GM23338 (cell line): ENCODE measurements around the gene CYP1B1. TPM values are rescaled to one million over a fixed set of nuclear protein-coding genes. Genes with fewer than 3 reads are reported as not detected.

Source experiments
- ATAC-seq: fragments of 200-7000 bp; cut with Tn5 transposase; 3 replicates; pipeline ENCODE4 v1.9.1; 2020
- DNase-seq: peaks from one replicate; pipeline ENCODE4 v3.0.0-alpha.2; 2015; ENCODE audit warnings: low spot score
- H2AFZ ChIP-seq: fragments of 200-600 bp; sonication (generic); 2 replicates; pipeline ENCODE4 v1.8.0; 2016; ENCODE audit warnings: antibody characterized with exemption, mild to moderate bottlenecking, moderate library complexity
- H3F3A ChIP-seq: fragments of 200-600 bp; sonication (generic); replicated peaks from 2 replicates; pipeline ENCODE4 v1.8.0; 2017; ENCODE audit warnings: antibody characterized with exemption, mixed run types, low read depth
- H3K27ac ChIP-seq: fragments of 200-600 bp; sonication (generic); 2 replicates; pipeline ENCODE4 v1.6.1; 2016; ENCODE audit warnings: low read depth
- H3K27me3 ChIP-seq: fragments of 200-600 bp; sonication (generic); 2 replicates; pipeline ENCODE4 v1.8.0; 2016; ENCODE audit warnings: mild to moderate bottlenecking, mixed run types, moderate library complexity; ENCODE audit not compliant: insufficient read depth
- H3K36me3 ChIP-seq: fragments of 200-600 bp; sonication (generic); 2 replicates; pipeline ENCODE4 v1.8.0; 2016; ENCODE audit warnings: mild to moderate bottlenecking; ENCODE audit not compliant: insufficient read depth
- H3K4me1 ChIP-seq: fragments of 200-600 bp; sonication (generic); 2 replicates; pipeline ENCODE4 v1.8.0; 2016; ENCODE audit warnings: mild to moderate bottlenecking, moderate library complexity; ENCODE audit not compliant: insufficient read depth
- H3K4me2 ChIP-seq: fragments of 200-600 bp; sonication (generic); 2 replicates; pipeline ENCODE4 v1.7.1; 2017; ENCODE audit warnings: mixed run types
- H3K4me3 ChIP-seq: fragments of 200-600 bp; sonication (generic); 2 replicates; pipeline ENCODE4 v1.6.1; 2016; ENCODE audit warnings: mixed run types
- H3K79me2 ChIP-seq: fragments of 200-600 bp; sonication (generic); replicated peaks from 2 replicates; pipeline ENCODE4 v1.8.0; 2017; ENCODE audit warnings: mild to moderate bottlenecking; ENCODE audit not compliant: insufficient read depth
- H3K9me2 ChIP-seq: fragments of 200-600 bp; sonication (generic); 2 replicates; pipeline ENCODE4 v1.8.0; 2017; ENCODE audit not compliant: insufficient read depth
- H4K20me1 ChIP-seq: fragments of 200-600 bp; sonication (generic); replicated peaks from 2 replicates; pipeline ENCODE4 v1.8.0; 2017; ENCODE audit warnings: mild to moderate bottlenecking; ENCODE audit not compliant: insufficient read depth
- H3K27ac Mint-ChIP-seq: 2 replicates; pipeline ENCODE4 v1.8.0; 2020; ENCODE audit warnings: inconsistent platforms, mild to moderate bottlenecking, moderate library complexity, mixed read lengths
- H3K27me3 Mint-ChIP-seq: 3 replicates; pipeline ENCODE4 v1.8.0; 2022; ENCODE audit warnings: low read depth, mild to moderate bottlenecking, moderate library complexity, mixed read lengths, inconsistent platforms; ENCODE audit not compliant: insufficient read depth, poor library complexity
- H3K36me3 Mint-ChIP-seq: 3 replicates; pipeline ENCODE4 v1.8.0; 2021; ENCODE audit warnings: low read depth, mild to moderate bottlenecking, inconsistent platforms, moderate library complexity, mixed read lengths
- H3K4me1 Mint-ChIP-seq: 3 replicates; pipeline ENCODE4 v1.8.0; 2020; ENCODE audit warnings: mild to moderate bottlenecking, inconsistent platforms, mixed read lengths
- H3K4me3 Mint-ChIP-seq: 3 replicates; pipeline ENCODE4 v1.8.0; 2021; ENCODE audit warnings: moderate library complexity, mild to moderate bottlenecking, inconsistent platforms, mixed read lengths
- H3K9me3 Mint-ChIP-seq: 3 replicates; pipeline ENCODE4 v1.8.0; 2020; ENCODE audit warnings: moderate library complexity, mild to moderate bottlenecking, inconsistent platforms, mixed read lengths
- ETS1 ChIP-seq: IDR thresholded peaks from 2 replicates; pipeline ENCODE4 v1.6.1; 2016; ENCODE audit warnings: antibody characterized with exemption
- EZH2 ChIP-seq: fragments of 200-600 bp; sonication (generic); IDR thresholded peaks from one replicate; pipeline ENCODE4 v1.8.0; 2017; ENCODE audit warnings: antibody characterized with exemption, mild to moderate bottlenecking, low read depth; ENCODE audit not compliant: unreplicated experiment
- EZH2phosphoT487 ChIP-seq: fragments of 200-600 bp; sonication (generic); IDR thresholded peaks from one replicate; pipeline ENCODE4 v1.8.1; 2018; ENCODE audit warnings: antibody characterized with exemption; ENCODE audit not compliant: unreplicated experiment
- NANOG ChIP-seq: IDR thresholded peaks from 2 replicates; pipeline ENCODE4 v1.6.1; 2016; ENCODE audit warnings: antibody characterized with exemption, borderline replicate concordance
- POLR2AphosphoS5 ChIP-seq: IDR thresholded peaks from 2 replicates; pipeline ENCODE4 v1.6.1; 2016; ENCODE audit warnings: antibody characterized with exemption, low read depth
- STAT1 ChIP-seq: IDR thresholded peaks from one replicate; pipeline ENCODE4 v1.6.1; 2016; ENCODE audit warnings: antibody characterized with exemption; ENCODE audit not compliant: unreplicated experiment
- ZNF331 ChIP-seq: fragments of 250-450 bp; sonication (Bioruptor Pico); IDR thresholded peaks from 2 replicates; pipeline ENCODE4 v1.5.0; 2020; ENCODE audit warnings: low read depth, mild to moderate bottlenecking, moderate library complexity
- ZNF462 ChIP-seq: fragments of 250-450 bp; sonication (Bioruptor Pico); IDR thresholded peaks from 2 replicates; pipeline ENCODE4 v1.5.0; 2020; ENCODE audit warnings: mild to moderate bottlenecking, moderate library complexity
- polyA plus RNA-seq: library from polyadenylated mRNA; unstranded; fragments of >200 nt; fragmentation: Nextera tagmentation; extraction: Ambion mirVana; gene quantifications from 2 replicates; pipeline ENCODE4 v1.2.1, GENCODE V29; 2016
- total RNA-seq: library from RNA; depleted of rRNA; stranded (reverse); fragments of >200 nt; shearing (Covaris generic); gene quantifications from 2 replicates; pipeline ENCODE4 v1.2.3, GENCODE V29; 2014
- TF ChIP-seq, protein P1 (sequence below): IDR thresholded peaks from one replicate; pipeline ENCODE4 v1.6.1; 2018; ENCODE audit warnings: antibody characterized with exemption; ENCODE audit not compliant: unreplicated experiment

Gene CYP1B1
- total and polyA plus RNA-seq, 2 experiments from 2014 or later, result 3.3 to 6.2 TPM

- Histone ChIP-seq H4K20me1 (no peaks in the 10 kb centered on the region), H3K4me2 (no peak overlapping the region), H3F3A (no peaks in the 10 kb centered on the region), H3K9me2 (no peaks in the 10 kb centered on the region), H3K36me3 (no peaks in the 10 kb centered on the region), H2AFZ (no peak overlapping the region), H3K27me3 (no peaks in the 10 kb centered on the region), H3K4me1 (peaks cover 4% of the 10 kb centered on the region; the same call in 1 of the 2 replicates), H3K79me2 (no peaks in the 10 kb centered on the region), H3K4me3 (no peak overlapping the region), H3K27ac (no peak overlapping the region)
- TF ChIP-seq, protein P1, sequence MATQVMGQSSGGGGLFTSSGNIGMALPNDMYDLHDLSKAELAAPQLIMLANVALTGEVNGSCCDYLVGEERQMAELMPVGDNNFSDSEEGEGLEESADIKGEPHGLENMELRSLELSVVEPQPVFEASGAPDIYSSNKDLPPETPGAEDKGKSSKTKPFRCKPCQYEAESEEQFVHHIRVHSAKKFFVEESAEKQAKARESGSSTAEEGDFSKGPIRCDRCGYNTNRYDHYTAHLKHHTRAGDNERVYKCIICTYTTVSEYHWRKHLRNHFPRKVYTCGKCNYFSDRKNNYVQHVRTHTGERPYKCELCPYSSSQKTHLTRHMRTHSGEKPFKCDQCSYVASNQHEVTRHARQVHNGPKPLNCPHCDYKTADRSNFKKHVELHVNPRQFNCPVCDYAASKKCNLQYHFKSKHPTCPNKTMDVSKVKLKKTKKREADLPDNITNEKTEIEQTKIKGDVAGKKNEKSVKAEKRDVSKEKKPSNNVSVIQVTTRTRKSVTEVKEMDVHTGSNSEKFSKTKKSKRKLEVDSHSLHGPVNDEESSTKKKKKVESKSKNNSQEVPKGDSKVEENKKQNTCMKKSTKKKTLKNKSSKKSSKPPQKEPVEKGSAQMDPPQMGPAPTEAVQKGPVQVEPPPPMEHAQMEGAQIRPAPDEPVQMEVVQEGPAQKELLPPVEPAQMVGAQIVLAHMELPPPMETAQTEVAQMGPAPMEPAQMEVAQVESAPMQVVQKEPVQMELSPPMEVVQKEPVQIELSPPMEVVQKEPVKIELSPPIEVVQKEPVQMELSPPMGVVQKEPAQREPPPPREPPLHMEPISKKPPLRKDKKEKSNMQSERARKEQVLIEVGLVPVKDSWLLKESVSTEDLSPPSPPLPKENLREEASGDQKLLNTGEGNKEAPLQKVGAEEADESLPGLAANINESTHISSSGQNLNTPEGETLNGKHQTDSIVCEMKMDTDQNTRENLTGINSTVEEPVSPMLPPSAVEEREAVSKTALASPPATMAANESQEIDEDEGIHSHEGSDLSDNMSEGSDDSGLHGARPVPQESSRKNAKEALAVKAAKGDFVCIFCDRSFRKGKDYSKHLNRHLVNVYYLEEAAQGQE, result no peak
- TF ChIP-seq STAT1 (no peak), ETS1 (no peak), EZH2phosphoT487 (no peak), ZNF331 (CRISPR knock-in tag) (no peak), ZNF462 (CRISPR knock-in tag) (no peak), EZH2 (no peak), NANOG (no peak), POLR2AphosphoS5 (no peak)
- peaks cover 3% of the 10 kb centered on the region; the same call in 1 of the 3 replicates for H3K9me3 Mint-ChIP-seq
- DNase-seq (peak; percentile 48), ATAC-seq (no peak)
- no peak overlapping the region for H3K4me3 Mint-ChIP-seq
- peaks cover 6% of the 10 kb centered on the region for H3K4me1 Mint-ChIP-seq
- no peaks in the 10 kb centered on the region for H3K27me3 Mint-ChIP-seq
- H3K27ac Mint-ChIP-seq, result no peak overlapping the region
- H3K36me3 Mint-ChIP-seq, result no peaks in the 10 kb centered on the region
Measured at GRCh38 chr2:38017836-38018235, 58.1 kb downstream of the CYP1B1 start.
